GM12873 (cell line): ENCODE data around the gene POPDC2.

ENCODE experiments used
- CTCF ChIP-seq: IDR thresholded peaks from 2 replicates; pipeline ENCODE4 v1.5.1; 2012; ENCODE audit warnings: low read depth, mild to moderate bottlenecking, moderate library complexity, low read length, control low read depth; ENCODE audit not compliant: insufficient read depth; ENCODE audit errors: missing control alignments

Gene POPDC2, protein sequence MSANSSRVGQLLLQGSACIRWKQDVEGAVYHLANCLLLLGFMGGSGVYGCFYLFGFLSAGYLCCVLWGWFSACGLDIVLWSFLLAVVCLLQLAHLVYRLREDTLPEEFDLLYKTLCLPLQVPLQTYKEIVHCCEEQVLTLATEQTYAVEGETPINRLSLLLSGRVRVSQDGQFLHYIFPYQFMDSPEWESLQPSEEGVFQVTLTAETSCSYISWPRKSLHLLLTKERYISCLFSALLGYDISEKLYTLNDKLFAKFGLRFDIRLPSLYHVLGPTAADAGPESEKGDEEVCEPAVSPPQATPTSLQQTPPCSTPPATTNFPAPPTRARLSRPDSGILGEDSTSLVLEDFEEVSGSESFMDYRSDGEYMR

DNA sequence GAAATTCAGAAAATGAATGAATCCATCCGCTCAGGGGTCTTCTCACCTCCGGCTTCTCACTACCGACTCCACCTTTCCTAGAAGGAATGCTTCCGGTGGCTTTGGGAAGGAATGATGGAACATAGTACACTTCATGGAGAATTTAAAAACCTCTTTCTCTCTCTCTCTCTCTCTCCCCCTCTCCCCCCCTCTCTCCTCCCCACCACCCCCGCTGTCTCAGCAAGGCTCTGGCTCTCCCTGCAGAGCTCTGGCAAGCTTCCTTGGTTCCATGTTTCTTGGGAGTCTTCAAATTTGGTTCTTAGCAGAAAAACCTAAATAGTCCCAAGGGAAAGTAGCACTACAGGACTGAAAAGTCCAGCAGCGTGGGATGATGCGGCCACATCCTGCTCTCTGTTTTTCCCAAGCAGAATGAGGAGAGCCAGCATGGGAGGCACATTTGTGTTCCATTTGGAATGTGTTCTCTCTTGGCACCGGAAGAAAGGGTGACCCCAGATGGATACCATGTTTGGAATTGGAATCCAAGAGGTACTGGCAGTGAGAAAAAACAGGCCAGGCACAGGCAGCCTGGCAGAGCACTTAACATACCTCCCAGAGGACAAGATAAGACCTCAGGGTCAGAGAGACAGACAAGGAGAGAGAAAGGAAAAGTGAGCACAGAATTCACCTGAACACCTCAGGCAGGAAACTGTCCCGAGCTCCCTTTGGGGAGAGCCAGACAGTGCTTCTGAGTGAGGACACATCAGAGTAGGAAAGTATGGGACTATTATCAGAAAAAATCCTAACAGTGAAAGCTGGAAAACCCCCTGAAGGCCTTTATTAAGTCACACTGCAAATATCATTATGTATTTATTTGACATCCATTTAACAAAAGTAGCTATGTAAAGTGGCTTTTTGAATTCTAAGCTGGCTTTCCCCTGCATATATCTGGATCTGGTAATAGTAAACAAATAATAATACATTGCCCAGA is at the start of gene POPDC2:
Gene POPDC2, minus strand, starts transcription at position 116 of the 967 bp plus-strand sequence. CDS start 166 bp downstream, outside the sequence.
- no peak for TF ChIP-seq CTCF

DNA sequence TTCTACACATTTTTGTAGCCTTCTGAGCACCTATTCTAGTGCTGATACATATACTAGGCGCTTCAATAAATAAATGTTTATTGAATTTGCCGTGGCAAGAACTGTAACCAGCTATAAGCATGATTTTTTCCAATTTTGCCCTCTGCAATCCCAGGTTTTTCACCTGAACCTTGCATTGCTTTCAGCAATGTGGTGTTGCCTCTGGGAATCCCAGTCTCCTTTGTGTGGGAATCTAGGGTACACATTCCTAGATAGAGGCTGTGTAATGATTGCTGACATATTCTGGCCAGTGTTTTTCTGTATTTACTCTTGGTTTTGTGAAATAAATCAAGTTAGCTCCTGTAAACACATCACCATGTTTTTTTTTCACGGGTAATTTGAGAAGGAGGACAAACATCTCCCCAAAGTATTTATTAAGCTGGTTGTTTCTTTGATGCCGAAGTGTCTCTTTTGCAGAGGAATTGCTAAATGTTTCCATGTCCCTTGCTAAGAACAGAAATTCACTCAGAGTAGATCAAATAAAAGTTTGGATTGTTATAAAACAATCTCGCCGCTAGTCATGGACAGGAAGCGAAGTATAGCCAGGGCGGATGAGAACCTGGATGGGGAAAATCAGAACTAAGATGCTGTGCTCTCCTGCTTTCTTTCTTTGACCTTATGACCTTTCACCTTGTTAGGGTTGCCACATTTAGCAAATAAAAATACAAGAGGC is 43.6 kb upstream of the POPDC2 start:
- TF ChIP-seq CTCF: no peak

DNA sequence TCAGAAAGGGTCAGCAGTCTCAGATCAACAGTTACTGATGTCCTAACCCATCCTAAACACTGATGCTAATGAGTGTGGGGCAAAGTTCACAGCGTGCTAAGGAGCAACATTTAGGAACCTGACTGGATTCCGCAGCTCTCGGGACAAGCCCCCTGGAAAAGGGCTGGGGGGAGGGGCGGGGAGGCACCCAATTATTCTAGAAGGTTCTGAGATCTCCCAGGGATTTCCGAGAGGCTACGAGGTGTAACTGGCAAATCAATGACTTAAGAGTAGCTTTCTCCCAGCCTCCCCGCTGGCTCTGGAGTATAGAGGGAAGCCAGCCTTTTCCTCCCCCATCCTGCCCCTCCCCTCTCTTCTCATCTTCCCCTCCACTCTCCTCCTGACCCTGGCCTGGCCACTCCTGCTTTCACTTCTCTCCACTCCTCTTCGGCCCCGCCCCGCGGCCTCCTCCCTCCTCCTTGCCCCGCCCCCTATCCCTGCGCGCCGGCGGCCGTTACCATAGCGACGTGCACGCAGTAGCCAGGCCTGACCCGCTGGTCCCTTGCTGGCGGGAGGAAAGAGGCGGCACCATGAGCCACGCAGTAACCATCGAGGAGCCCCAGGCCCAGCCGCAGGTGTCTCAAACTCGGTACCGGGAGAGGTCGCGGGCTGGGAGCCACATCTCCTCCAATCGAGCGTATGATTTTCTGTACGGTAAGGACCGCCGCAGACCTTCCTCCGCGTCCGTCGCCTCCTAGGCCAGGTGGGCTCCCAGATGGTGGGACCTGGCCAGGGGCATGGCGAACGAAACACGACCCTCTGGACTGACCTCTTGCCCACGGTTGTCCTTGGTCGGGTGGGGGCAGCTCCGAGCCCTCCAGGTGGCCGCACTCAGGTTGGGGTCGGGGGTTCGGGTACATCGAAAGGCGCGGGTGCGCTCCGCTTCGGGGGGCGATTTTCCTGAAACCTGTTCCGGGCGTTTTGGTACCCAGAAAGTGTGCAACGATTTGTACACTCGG is 42.4 kb upstream of the POPDC2 start, which contains the start of gene CFAP91:
Gene CFAP91, plus strand, starts transcription at position 493 of the 998 bp plus-strand sequence. Its CDS starts 77 bp downstream, at position 570.
- no peak for TF ChIP-seq CTCF

GRCh38 chr3:119700920-119701734 is 40.7 kb upstream of the POPDC2 start:
- no peak for TF ChIP-seq CTCF

GRCh38 chr3:119700269-119700919 is 40.0 kb upstream of the POPDC2 start:
- no peak for TF ChIP-seq CTCF
